GM19193 (cell line): ENCODE measurements around the gene GPA33.

ENCODE experiments used
- POLR2A ChIP-seq: IDR thresholded peaks from 4 replicates; pipeline ENCODE4 v1.6.1; 2011; ENCODE audit not compliant: insufficient read depth, insufficient read length; ENCODE audit errors: extremely low read depth

GPA33 gene, protein sequence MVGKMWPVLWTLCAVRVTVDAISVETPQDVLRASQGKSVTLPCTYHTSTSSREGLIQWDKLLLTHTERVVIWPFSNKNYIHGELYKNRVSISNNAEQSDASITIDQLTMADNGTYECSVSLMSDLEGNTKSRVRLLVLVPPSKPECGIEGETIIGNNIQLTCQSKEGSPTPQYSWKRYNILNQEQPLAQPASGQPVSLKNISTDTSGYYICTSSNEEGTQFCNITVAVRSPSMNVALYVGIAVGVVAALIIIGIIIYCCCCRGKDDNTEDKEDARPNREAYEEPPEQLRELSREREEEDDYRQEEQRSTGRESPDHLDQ

DNA sequence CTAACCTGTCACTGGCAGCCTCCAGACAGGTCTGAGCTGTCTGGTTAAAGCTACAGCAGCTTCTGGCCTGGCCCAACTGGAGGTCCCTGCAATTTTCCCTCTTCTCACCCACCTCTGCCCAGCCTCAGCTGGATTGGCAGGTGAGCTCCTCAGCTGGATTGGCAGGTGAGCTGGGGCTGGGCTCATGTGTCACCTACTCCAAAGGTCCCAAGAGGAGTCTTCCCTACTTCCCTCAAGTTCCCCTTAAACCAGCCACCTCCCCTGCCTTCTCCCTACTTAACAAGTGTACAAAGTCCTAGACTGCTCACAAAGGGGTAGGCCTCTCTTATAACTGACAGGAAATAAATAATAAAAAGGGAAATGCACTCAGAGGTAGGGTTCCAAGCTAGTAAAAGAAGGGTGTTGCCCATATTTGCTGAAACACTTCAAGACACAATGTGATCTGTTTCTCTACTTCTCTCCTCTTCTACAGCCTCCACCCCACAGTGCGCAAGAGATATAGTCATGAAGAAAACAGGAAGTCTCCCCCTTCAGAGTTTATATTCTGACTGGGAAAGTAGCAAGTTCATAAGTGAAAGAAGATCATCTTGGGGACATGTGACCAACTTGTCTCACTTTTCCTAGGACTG is at the start of gene GPA33:
Gene GPA33, minus strand, starts transcription at position 64 of the 629 bp plus-strand sequence. CDS start 90 bp downstream, outside the sequence.
- TF ChIP-seq POLR2A: no peak

DNA sequence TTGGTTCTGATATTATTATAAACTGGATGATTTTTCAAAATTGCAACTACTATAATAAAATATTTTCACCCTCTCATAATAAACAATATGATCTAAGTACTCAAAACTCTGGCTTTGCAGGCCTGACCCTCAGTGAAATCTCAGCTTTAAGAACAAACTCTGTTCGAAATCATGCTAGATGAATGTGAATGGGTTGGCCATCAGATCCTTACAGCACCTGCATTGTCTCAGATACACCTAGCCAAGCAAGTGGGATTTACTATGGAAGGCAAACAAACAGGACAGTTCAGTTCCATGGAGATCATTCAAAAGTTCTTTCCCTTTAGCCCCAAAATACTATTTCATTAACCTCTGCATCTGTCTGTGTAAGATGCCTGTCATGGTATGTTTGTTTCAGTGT is 48.5 kb upstream of the GPA33 start:
- no peak for TF ChIP-seq POLR2A

DNA sequence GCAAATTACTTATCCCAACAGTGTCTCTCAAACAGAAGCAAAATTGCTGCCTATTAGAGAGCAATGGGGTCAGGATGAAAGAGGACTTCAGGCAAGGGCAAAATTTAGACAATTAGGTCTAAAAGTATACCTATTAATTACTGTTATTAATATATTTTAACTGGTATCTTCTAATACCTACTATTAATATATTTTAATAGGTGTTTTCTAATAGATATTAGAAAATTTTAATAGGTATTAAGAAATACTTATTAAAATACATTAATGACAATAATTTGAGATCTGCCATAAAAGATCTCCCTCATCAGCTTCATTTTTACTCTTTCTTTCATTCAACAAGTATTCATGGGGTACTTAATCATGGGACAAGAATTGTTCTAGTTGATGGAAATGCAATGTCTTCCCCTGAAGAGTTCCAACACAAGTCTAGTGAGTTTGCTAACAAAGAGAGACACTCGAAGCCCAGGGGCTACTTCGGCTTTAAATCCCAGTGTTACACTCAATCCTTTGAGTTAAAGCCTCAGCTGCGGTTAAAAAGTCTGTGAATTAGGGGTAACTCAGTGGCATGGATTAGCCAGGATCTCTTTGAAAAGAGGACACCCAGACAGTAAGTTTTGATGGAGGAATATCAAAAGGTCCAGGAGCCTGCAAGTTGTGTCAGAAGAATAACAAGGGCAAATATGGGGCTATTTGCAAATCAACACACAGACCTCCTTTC is 47.8 kb upstream of the GPA33 start:
- no peak for TF ChIP-seq POLR2A

DNA sequence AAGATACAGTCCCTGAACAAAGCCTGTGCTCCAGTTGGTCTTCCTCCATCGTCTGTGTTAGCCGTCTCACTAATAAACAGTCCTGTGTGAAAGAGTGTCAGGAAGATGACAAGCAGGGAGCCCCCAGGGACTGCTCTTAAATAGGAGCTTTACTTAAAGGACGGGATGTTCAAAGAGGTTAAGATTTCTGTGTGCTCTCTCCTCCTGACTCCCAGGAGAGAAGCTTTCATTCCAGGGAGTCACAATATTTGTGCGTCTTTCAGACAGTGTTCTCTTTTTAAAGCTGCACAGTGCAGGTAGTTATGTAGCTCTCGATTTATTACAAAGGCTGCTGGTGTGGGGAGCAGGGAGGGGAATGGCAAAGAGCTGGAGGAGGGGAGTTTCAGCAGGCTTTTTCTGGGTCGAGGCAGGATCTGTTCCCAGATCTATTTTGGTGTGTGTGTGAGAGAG is 47.2 kb upstream of the GPA33 start:
- no peak for TF ChIP-seq POLR2A

DNA sequence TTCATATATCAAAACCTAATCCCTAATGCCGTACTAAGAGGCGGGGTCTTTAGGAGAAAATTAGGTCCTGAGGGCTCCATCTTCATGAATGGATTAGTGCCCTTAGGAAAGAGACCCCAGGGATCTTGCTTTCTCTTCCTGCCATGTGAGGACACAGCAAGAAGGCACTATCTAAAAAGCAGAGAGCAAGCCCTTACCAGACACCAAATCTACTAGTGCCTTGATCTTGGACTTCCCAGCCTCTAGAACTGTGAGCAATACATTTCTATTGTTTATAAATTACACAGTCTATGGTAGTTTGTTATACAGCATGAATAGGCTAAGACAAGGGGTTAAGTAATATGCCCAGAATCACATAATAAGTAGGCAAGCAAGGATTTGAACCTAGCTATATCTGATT is 46.6 kb upstream of the GPA33 start:
- no peak for TF ChIP-seq POLR2A

DNA sequence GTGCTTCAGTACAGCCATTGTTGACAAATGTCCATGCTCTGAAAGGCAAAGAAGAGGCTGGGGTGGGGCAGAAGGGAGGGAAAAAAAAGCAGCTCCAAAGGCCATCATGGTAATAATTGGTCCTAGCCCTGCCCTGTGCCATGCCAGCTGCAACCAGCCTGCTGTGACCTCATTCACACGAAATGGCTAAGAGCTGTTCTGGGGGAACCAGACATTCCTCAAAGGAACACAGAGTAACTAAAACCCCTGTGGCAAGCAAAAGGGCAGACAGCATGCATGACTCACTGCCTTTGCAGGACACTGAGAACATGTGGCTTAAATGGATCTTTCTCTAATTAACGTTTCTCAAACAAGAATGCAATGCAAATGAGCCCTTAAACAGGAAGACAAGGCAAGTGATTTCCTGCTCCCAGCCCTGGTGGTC is 46.0 kb upstream of the GPA33 start:
- TF ChIP-seq POLR2A: no peak

DNA sequence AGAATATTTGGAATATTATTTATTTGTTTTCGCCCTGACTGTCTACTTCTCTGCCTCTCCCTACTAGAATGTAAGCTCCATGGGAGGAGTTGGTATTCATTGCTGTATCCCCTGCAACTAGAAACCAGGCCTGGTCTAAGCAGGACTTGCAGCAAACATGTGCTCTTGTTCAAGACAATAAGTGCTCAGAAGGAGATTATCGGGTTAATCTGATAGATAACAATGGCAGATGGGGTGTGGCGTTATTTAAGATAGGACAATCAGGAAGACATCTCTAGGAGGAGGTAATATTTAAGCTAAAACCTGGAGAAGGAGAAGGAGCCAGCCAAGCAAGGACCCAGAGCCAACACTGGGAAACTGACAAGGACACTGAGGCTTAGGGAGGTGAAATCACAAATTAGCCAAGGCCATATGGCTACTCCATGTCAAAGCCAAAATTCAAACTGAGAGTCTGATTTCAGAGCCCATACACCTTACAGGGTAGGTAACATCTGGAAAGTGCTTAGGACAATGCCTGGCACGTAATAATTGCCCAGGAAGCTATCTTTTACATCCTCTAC is 45.2 kb upstream of the GPA33 start:
- no peak for TF ChIP-seq POLR2A

DNA sequence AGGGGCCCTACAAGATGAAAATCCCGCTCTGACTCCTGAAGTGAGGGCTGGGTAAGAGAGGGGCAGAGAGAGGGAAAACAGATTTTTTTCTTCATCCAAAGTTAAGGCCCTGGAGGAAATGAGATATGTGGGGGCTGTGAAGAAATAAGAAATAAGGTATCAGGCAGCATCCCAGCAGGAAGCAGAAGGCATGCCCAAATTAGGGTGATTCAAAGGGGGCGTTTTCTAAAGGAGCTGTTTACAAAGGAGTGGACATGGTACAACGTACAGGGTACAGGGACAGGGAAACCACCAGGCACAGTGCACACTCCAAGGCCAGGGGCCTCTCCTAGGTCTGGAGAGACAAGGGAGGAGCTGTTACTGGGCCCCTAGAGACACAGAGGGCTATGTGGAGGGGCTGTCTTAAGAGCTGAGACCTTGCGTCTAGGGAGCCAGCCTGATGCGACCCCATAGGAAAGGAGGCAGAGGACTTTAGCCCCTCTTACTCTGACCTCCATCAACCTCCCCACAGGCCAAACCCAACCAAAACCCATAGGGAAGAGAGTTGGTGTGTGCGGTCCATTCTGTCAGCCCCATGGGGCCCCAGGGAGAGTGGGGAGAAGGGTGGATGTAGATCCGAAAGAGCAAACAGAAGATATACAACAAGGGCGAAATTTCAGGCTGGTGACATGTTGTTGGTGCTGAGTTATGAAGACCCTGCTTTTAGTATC is 42.3 kb upstream of the GPA33 start:
- TF ChIP-seq POLR2A: no peak

DNA sequence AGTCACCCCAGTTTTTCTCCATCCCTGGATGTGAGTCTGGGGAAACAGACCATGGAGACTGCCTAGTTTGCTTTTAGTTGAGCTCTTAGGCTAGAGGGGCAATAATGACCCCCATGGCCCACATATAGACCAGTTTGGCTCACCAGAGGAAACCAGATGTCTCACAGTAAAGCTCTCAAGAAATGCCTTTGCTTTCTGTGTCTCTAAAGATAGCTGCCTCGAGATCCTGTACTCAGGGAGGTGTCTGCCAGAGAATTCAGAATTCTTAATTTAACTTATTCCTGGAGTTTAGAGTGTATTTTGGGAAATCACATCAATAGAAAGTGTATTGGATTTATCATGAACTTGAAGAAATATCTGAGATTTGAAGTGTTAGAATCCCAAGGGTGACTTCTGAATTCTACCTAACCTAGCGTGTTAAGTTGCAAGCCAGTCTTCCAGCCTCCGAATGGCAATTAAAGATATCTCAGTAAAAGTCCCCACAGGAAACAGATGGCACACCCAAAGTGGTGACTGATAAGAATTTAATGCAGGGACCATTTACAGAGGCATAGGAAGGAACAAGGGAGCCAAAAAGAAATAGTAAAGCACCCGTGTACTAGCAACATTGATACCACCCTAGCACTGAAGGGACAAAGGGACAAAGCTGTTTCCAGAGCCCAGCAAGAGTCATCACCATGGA is 40.8 kb upstream of the GPA33 start:
- TF ChIP-seq POLR2A: no peak

DNA sequence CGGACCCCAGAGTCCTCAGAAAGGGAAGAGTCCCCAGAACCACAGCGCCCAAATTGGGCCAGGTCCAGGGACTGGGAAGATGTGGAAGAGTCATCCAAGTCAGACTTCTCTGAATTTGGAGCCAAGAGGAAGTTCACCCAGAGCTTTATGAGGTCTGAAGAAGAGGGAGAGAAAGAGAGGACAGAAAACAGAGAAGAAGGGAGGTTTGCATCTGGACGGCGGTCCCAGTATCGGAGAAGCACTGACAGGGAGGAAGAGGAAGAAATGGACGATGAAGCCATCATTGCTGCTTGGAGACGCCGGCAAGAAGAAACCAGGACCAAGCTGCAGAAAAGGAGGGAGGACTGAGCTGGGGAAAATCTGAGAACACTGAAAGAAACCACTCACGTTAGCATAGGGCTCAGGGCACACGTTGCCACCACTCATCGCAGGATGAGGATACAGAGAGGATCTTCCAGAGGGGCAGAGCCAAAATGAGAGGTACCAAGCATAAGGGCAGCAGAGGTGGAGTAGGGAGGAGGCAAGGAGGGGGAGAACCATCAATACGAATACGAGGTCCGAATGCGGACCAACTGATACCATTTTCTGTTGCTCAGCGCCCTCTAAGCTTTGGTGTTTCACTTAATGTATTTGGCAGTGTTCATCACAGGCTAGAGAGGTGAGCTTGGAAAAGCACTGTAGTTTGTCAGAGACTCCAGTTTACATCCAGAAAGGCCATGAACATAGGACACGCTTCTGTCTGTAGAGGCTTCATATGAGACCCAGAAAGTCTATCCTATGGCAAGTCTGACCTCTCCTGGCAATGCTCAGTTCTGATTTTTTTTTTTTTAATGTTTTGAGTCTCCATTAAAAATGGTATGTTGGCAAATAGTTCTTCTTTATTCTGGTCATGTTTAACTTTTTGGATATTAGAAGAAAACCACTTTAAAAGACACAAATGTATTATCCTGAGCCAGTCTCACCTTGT is 38.4 kb upstream of the GPA33 start:
- TF ChIP-seq POLR2A: no peak

DNA sequence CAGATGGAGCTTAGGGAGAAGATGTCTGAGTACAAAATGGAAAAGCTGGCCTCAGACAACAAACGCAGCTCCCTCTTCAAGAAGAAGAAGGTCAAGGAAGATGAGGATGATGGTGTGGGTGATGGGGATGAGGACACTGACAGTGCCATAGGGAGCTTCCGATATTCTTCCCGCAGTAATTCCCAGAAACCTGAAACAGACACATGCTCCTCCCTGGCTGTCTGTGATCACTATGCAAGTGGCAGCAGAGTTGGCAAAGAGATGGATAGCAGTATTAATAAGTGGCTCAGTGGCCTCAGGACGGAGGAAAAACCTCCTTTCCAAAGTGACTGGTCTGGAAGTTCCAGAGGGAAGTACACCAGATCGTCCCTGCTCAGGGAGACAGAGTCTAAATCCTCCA is 37.5 kb upstream of the GPA33 start:
- no peak for TF ChIP-seq POLR2A

DNA sequence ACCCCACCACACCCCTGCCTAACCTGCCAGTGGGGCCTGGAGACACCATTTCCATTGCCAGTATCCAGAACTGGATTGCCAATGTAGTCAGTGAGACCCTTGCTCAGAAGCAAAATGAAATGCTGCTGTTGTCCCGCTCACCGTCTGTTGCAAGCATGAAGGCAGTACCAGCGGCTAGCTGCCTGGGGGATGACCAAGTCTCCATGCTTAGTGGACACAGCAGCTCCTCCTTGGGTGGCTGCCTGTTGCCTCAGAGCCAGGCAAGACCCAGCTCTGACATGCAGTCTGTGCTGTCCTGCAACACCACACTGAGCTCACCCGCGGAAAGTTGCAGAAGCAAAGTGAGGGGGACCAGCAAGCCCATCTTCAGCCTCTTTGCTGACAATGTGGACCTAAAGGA is 37.1 kb upstream of the GPA33 start:
- TF ChIP-seq POLR2A: no peak

DNA sequence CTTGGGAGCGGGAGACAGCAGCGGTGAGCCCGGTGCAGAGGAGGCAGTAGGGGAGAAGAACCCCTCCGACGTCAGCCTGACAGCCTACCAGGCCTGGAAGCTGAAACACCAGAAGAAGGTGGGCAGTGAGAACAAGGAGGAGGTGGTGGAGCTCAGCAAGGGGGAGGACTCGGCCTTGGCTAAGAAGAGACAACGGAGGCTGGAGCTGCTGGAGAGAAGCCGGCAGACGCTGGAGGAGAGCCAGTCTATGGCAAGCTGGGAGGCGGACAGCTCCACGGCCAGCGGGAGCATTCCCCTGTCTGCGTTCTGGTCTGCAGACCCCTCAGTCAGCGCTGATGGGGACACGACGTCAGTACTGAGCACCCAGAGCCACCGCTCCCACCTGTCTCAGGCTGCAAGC is 36.6 kb upstream of the GPA33 start:
- no peak for TF ChIP-seq POLR2A
